Urinary bladder (tissue), 4 donors: Measurements from ENCODE around the gene RAB32. TPM values are rescaled to one million over a fixed set of nuclear protein-coding genes. Genes with fewer than 3 reads are reported as not detected.

ENCODE experiments used
- DNase-seq: peaks from one replicate; pipeline ENCODE4 v3.0.0-alpha.2; 2015; ENCODE audit errors: extremely low spot score
- H3K27ac ChIP-seq: one replicate; pipeline ENCODE4 v1.5.1; 2013; ENCODE audit warnings: low read depth, mild to moderate bottlenecking, moderate library complexity
- H3K36me3 ChIP-seq: one replicate; pipeline ENCODE4 v1.6.1; 2013; ENCODE audit warnings: mild to moderate bottlenecking, moderate library complexity; ENCODE audit not compliant: insufficient read depth
- H3K4me1 ChIP-seq: one replicate; pipeline ENCODE4 v1.6.1; 2013; ENCODE audit warnings: mild to moderate bottlenecking, moderate library complexity; ENCODE audit not compliant: insufficient read depth
- H3K4me3 ChIP-seq: one replicate; pipeline ENCODE4 v1.5.1; 2013; ENCODE audit warnings: low read depth, low read length
- WGBS: extraction: QIAGEN DNeasy Blood & Tissue Kit; methylation state at CpG from one replicate; pipeline ENCODE4 v1.1.7; 2013; 5-methylcytosine and 5-hydroxymethylcytosine counted together
- polyA plus RNA-seq: library from polyadenylated mRNA; stranded (reverse); fragments of 200-250 nt; gene quantifications from one replicate; pipeline ENCODE4 v1.2.3, GENCODE V29; 2013
- total RNA-seq: library from RNA; depleted of rRNA; stranded (reverse); fragments of >200 nt; gene quantifications from one replicate; pipeline ENCODE4 v1.2.3, GENCODE V29; 2014
- donor health status: healthy with polysubstance abuse.
- donor health status: healthy.

RAB32 gene
- total RNA-seq, result 30.6 TPM
- 28.0 TPM for polyA plus RNA-seq

- DNase-seq, result peak; percentile 51
- H3K4me3 ChIP-seq, result peak within 1 kb of the TSS; percentile 65
- peak within 1 kb of the TSS; percentile 95 for H3K27ac ChIP-seq
- no peaks in the 10 kb centered on the region for H3K36me3 ChIP-seq
- 2% methylated on average over 86 of the region's 86 CpGs for WGBS
- H3K4me1 ChIP-seq, result no peaks in the 10 kb centered on the region
These were observed at the start of gene RAB32 for GRCh38 chr6:146543211-146543939. Gene RAB32 (plus strand): TSS chr6:146543833. CDS start chr6:146543872, 39 bp downstream.

GRCh38 chr6:146498309-146498708 lies 45.3 kb upstream of the RAB32 start:
- 80% methylated on average over 4 of the region's 4 CpGs for WGBS
- Histone ChIP-seq H3K27ac (no peak overlapping the region), H3K36me3 (no peaks in the 10 kb centered on the region), H3K4me1 (no peaks in the 10 kb centered on the region), H3K4me3 (no peak overlapping the region)
- no peak for DNase-seq

GRCh38 chr6:146503096-146503495 lies 40.5 kb upstream of the RAB32 start:
- H3K36me3 ChIP-seq, result no peaks in the 10 kb centered on the region
- no peaks in the 10 kb centered on the region for H3K4me1 ChIP-seq
- DNase-seq, result no peak
- no peak overlapping the region for H3K27ac ChIP-seq
- WGBS, result 86% methylated on average over 1 of the region's 1 CpG
- H3K4me3 ChIP-seq, result no peak overlapping the region

DNA sequence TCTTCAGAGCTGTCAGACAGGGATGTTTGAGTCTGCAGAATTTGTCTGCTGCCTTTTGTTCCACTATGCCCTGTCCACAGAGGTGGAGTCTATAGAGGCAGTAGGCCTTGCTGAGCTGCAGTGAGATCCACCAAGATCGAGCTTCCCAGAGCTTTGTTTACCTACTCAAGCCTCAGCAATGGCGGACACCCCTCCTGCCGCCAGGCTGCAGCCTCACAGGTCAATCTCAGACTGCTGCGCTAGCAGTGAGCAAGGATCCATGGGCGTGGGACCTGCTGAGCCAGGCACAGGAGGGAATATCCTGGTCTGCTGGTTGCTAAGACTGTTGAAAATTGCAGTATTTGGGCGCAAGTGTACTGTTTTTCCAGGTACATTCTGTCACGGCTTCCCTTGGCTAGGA lies 28.4 kb upstream of the RAB32 start:
- DNase-seq, result no peak
- H3K27ac ChIP-seq, result no peak overlapping the region
- no peaks in the 10 kb centered on the region for H3K4me1 ChIP-seq
- no peaks in the 10 kb centered on the region for H3K36me3 ChIP-seq
- 87% methylated on average over 7 of the region's 7 CpGs for WGBS
- H3K4me3 ChIP-seq, result no peak overlapping the region

GRCh38 chr6:146526192-146526591 lies 17.4 kb upstream of the RAB32 start:
- H3K27ac ChIP-seq, result no peak overlapping the region
- no peaks in the 10 kb centered on the region for H3K4me1 ChIP-seq
- no peak overlapping the region for H3K4me3 ChIP-seq
- no peaks in the 10 kb centered on the region for H3K36me3 ChIP-seq
- DNase-seq, result no peak

- Histone ChIP-seq H3K4me1 (no peaks in the 10 kb centered on the region), H3K4me3 (no peak overlapping the region), H3K36me3 (no peaks in the 10 kb centered on the region), H3K27ac (no peak overlapping the region)
- WGBS, result 99% methylated on average over 3 of the region's 3 CpGs
- no peak for DNase-seq
These were observed 10.9 kb upstream of the RAB32 start for GRCh38 chr6:146532702-146533101.

DNA sequence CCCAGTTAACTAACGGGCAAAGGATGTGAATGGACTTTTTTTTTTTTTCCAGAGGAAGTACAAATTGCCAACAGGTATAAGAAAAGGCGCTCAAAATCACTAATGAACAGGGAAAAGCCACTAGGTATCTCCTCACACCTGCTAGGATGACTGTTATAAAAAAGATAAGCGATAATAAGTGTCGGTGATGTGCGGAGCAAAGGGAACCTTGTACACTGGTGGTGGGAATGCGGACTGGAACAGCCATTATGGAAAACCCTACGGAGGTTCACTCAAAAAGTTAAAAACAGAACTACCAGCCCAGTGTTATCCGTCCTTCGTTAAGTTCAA lies 787 bp upstream of the RAB32 start:
- Histone ChIP-seq H3K4me3 (peak overlapping the region; percentile 65), H3K36me3 (no peaks in the 10 kb centered on the region), H3K27ac (peak overlapping the region; percentile 95), H3K4me1 (no peaks in the 10 kb centered on the region)
- no peak for DNase-seq
- 61% methylated on average over 9 of the region's 9 CpGs for WGBS

DNA sequence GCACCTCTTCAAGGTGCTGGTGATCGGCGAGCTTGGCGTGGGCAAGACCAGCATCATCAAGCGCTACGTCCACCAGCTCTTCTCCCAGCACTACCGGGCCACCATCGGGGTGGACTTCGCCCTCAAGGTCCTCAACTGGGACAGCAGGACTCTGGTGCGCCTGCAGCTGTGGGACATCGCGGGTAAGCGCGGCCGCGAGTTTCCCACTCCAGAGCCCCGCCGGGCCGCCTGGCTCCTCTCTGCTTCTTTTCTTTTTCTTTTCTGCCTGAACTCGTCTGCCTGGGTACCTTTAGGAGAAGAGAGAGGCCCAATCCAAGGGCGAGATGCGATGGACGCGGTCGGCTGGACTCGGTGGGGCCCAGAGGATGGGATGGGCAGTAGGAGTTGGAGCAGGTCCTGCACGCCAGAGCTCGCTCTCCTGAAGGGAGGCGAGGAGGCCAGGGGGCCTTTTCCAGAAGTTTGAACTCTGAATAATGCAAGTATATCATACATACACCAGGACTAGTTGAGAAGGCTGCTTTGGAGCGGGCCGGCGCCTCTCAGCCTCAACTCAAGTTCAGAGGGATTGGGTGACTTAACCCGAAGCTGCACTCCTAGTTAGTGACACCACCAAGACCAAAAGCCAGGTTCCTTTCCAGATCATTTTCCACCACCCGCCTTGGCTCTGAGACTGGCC lies 445 bp downstream of the RAB32 start:
- H3K27ac ChIP-seq, result peak overlapping the region; percentile 92
- peak overlapping the region; percentile 65 for H3K4me3 ChIP-seq
- H3K36me3 ChIP-seq, result no peaks in the 10 kb centered on the region
- no peaks in the 10 kb centered on the region for H3K4me1 ChIP-seq
- 2% methylated on average over 33 of the region's 33 CpGs for WGBS
- peak; percentile 11 for DNase-seq

- no peaks in the 10 kb centered on the region for H3K36me3 ChIP-seq
- peak overlapping the region; percentile 92 for H3K27ac ChIP-seq
- 27% methylated on average over 11 of the region's 11 CpGs for WGBS
- H3K4me3 ChIP-seq, result peak overlapping the region; percentile 65
- no peaks in the 10 kb centered on the region for H3K4me1 ChIP-seq
- no peak for DNase-seq
These were observed 1.1 kb downstream of the RAB32 start for GRCh38 chr6:146544616-146545182.

DNA sequence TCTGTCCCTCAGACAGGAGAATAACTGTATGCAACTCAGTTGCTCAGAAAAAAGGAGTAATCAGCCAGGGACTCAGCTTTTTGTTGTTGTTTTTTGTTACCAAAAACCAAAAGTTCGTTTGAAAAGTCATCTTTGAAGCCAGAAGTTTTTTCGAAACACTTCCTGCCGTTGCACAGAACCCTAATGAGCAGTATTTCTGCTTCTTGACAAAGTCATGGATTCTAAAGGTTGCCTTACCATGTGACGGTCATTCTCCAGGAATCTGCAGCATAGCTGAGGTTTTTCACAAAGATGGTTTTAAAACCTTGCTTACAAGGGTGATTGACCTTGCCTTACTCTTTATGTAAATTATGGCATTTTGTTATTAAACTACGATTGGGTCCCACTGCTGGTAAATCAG lies 1.9 kb downstream of the RAB32 start:
- WGBS, result 27% methylated on average over 5 of the region's 5 CpGs
- Histone ChIP-seq H3K4me1 (no peaks in the 10 kb centered on the region), H3K27ac (no peak overlapping the region)

GRCh38 chr6:146546443-146547043 lies 2.9 kb downstream of the RAB32 start:
- H3K27ac ChIP-seq, result no peak overlapping the region
- 27% methylated on average over 3 of the region's 3 CpGs for WGBS
- DNase-seq, result no peak
- H3K4me3 ChIP-seq, result no peak overlapping the region
- no peaks in the 10 kb centered on the region for H3K36me3 ChIP-seq
- no peaks in the 10 kb centered on the region for H3K4me1 ChIP-seq

More for the DNA sequence above, 1.9 kb downstream of the RAB32 start:
- H3K4me3 ChIP-seq, result no peak overlapping the region
- no peak for DNase-seq
- H3K36me3 ChIP-seq, result no peaks in the 10 kb centered on the region

- H3K4me1 ChIP-seq, result no peaks in the 10 kb centered on the region
- H3K36me3 ChIP-seq, result no peaks in the 10 kb centered on the region
- H3K4me3 ChIP-seq, result no peak overlapping the region
- H3K27ac ChIP-seq, result no peak overlapping the region
- 80% methylated on average over 2 of the region's 2 CpGs for WGBS
- DNase-seq, result no peak
These were observed 4.3 kb downstream of the RAB32 start for GRCh38 chr6:146547889-146548288.

- DNase-seq, result no peak
- Histone ChIP-seq H3K27ac (no peak overlapping the region), H3K4me3 (no peak overlapping the region), H3K36me3 (no peaks in the 10 kb centered on the region), H3K4me1 (no peaks in the 10 kb centered on the region)
- 91% methylated on average over 2 of the region's 2 CpGs for WGBS
These were observed 5.3 kb downstream of the RAB32 start for GRCh38 chr6:146548898-146549374.

DNA sequence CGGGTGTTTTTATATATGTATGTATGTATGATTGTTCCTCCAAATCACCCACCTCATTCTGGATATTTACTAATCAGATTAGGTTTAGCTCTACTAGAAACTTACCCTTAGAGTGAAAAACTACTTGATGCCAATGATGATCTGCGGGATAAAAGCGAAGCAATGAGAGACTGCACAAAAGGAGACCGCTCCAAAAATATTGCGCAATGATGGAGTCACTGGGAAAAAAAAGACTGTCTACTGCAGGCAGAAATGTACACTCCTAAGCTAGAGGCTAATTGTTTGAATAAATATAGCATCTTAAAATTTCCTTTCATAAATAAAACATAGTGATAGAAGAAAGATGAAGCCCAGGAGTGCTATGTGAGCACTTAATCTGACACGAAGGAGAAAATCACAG lies 7.3 kb downstream of the RAB32 start:
- no peak for DNase-seq
- 60% methylated on average over 6 of the region's 6 CpGs for WGBS
- Histone ChIP-seq H3K4me3 (no peak overlapping the region), H3K4me1 (no peaks in the 10 kb centered on the region), H3K27ac (no peak overlapping the region), H3K36me3 (peaks cover 2% of the 10 kb centered on the region)
